GM12875 (cell line): ENCODE data around the gene EXOC1L.

ENCODE experiments used
- H3K4me3 ChIP-seq: one replicate; pipeline ENCODE4 v1.5.1; 2011; ENCODE audit warnings: low read depth, low read length, control low read depth
- CTCF ChIP-seq: IDR thresholded peaks from 2 replicates; pipeline ENCODE4 v1.5.1; 2011; ENCODE audit warnings: low read depth, mild to moderate bottlenecking, control low read depth, inconsistent platforms, low read length, moderate library complexity, borderline replicate concordance; ENCODE audit not compliant: insufficient read depth

The EXOC1L gene

DNA sequence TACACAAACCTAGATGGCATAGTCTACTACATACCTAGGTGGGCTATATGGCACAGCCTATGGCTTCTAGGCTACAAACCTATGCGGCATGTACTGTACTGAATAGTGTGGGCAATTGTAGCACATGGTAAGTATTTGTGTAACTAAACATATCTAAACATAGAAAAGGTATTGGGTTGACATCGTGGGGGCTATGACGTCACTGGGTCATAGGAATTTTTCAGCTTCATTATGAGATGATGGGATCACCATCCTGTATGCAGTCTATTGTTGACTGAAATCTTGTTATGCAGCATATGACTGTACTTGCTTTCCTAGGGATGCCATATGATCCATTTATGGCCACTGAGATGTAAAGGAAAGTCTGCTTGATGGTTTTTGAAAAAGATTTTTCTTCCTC lies 1.9 kb upstream of the EXOC1L start:
- no peak for TF ChIP-seq CTCF
- H3K4me3 ChIP-seq = no peak overlapping the region

DNA sequence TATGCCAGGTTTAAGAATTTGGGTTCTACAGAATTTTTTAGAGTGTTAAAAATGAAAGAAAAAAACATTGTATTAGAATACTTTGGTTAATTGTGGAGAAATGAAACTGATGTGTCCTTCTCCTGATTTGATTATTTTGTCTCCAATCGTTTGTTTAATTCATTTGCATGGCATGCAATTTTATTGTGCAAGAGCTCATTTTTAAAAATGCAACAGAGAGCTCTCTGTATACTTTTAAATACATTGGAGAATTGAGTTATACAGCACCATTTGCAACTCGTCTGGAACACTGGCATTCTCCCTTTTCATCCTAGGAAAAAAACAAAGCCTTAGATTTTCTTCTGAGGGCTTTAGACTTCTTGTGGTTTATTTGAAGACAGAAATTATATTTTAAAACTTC lies 689 bp downstream of the EXOC1L start:
- H3K4me3 ChIP-seq = no peak overlapping the region
- TF ChIP-seq CTCF = no peak

- TF ChIP-seq CTCF = no peak
- no peak overlapping the region for H3K4me3 ChIP-seq
Observed at GRCh38 chr4:55822329-55822728, 2.7 kb downstream of the EXOC1L start.

DNA sequence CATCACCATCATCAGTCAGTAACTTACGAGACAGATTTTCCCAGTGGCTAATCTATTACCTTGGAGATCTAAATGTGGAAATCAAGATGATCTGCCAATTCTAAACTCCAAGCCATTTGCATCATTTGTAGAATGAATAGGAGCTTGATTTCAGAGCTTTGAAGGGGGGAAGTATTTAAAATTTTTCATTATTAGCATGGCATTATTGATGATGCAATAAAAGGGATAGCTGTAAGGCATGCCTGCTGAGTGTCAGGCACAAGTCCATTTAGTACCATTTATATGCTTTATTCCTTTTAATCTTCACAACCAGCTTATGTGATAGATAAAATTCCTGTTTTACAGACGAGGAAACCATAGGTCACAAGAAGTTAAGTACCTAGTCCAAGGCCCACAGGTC lies 5.3 kb downstream of the EXOC1L start:
- no peak for TF ChIP-seq CTCF
- H3K4me3 ChIP-seq = no peak overlapping the region

DNA sequence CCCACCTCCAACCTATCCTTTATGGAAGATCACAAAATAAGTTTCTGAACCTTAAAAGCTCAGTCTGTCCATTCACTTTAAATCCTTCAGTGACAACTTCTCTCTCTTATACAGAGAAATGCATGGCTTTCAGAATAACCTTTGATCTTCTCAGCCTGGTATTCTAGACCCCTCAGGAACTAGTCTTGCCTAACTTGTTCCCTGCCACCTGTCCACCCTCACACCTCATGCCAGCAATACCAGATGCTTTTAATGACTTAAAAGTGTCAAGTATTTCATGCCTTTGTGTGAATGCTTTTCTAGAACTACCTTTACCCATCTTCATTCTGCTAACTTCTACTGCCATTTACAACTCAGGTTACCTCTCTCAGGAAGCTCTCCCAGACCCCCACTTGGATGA lies 7.4 kb downstream of the EXOC1L start:
- TF ChIP-seq CTCF = no peak
- H3K4me3 ChIP-seq = no peak overlapping the region

DNA sequence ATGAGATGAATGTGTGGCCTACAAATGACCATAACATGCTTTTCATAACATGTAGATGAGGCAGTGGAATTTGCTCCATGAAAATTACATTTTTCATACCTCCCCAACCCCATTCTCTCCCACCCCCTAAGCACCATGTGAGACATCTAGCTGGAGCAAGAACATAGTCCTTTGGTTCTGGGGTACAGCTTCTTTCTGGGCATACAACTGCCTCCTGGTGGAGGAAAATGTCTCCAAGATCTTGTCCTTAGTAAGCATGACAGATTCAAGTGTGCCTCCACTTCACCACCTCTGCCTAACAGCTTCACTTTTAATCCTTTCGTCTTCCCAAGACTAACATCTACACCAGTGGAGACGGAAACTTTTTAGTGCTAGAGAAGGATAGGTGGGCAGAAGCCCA lies 8.0 kb downstream of the EXOC1L start:
- H3K4me3 ChIP-seq = no peak overlapping the region
- no peak for TF ChIP-seq CTCF

DNA sequence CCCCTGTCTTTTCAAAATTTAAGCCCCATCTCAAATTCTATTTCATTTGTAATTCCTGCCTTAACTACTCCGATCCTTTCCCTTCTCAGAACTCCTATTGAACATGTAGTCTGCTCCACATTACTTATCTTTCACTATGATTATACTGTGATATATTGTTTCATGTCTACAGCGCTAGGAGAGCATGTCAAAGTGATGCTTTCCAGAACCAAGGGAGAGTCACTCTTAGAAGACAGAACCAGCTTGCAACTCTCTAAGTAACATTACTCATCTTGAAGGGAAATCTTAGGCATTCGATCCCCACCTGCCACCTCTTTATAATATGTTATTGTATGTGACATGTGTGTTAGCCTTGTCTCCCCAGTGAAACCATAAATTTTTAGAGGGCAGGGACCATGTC lies 10.5 kb downstream of the EXOC1L start:
- no peak for TF ChIP-seq CTCF
- H3K4me3 ChIP-seq = no peak overlapping the region

DNA sequence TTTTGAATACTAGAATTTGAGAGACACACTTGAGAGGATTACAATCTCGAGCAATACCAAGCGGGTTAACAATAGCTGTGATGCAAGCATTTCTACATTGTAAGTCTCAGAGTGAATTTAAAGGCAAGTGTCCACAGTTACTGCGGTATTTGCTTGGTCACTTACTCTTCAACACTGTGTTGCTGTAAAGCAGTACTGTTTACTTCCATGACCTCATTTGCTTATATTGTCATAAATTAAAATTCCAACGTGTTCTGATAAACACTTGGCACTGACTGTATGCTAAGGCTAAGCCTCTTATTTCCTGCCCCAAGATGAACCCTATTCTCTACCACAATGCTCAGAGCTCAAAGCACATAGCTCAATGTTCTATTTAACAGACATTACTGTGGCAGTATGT lies 11.1 kb downstream of the EXOC1L start:
- no peak for TF ChIP-seq CTCF
- H3K4me3 ChIP-seq = no peak overlapping the region
